Measurements from ENCODE around the gene HPD.
"Not testable (repeated sequence)": the region's sequence is repeated elsewhere in the genome, so short reads cannot be mapped to it uniquely, and the experiment has no call there.

Gene HPD

DNA sequence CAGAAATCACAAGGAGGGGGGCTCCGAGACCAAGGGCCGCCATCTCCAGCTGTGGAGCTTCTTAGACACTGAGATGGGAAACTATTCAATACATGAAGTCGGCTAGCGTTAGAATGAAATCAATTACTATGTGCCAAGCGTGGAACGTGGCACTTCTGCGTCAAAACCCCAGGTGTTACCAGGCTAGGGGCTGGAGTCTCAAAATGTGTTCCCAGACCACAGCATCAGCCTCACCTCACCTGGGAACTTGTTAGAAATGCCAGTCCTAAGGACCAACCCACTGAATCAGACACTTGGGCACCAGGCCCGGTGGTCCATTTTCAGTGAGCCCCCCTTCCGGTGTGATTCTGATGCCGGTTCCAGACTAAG, 59.9 kb downstream of the HPD start:
- DNase-seq (ENCODE audit: low spot score) = peak; percentile 8

DNA sequence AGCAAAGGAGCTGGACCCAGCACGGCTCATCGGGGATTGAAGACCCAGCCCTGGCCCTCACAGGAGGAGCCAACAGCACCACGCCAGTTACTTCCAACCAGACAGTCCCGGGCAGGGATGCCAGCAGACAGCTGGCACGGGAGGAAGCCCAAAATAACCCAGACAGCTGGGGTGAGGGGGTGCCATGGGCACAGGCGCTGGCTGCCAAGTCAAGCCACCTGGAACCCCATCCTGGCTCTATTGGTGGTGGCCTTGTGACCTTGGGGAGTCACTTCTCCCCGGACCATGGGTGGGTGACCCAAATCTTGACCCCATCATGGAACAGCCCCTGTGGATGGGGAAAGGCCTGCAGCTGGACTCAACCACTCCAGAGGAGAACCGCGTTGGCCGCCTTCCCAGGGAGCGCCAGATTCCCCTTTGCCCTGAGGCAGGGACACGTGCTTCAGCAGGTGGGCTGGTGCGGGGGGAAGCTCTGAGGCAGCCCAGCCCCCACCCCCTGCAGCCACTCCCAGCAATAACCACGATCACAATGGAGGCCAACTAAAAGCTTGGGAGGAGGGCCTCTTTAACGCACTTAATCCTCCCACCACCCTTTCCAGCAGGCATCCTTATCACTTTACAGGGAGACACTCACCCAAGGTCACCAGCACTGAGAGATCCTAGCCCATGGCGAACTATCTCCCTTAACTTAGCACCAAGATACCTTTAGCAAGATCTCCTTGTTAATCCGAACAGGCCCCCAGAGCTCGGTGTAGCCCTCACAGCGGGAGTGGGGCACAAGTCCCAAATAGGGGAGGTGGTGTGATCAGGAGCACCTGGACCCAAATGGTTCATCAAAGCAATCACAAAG, 60.5 kb downstream of the HPD start:
- peak; percentile 68 for DNase-seq (ENCODE audit: low spot score)

DNA sequence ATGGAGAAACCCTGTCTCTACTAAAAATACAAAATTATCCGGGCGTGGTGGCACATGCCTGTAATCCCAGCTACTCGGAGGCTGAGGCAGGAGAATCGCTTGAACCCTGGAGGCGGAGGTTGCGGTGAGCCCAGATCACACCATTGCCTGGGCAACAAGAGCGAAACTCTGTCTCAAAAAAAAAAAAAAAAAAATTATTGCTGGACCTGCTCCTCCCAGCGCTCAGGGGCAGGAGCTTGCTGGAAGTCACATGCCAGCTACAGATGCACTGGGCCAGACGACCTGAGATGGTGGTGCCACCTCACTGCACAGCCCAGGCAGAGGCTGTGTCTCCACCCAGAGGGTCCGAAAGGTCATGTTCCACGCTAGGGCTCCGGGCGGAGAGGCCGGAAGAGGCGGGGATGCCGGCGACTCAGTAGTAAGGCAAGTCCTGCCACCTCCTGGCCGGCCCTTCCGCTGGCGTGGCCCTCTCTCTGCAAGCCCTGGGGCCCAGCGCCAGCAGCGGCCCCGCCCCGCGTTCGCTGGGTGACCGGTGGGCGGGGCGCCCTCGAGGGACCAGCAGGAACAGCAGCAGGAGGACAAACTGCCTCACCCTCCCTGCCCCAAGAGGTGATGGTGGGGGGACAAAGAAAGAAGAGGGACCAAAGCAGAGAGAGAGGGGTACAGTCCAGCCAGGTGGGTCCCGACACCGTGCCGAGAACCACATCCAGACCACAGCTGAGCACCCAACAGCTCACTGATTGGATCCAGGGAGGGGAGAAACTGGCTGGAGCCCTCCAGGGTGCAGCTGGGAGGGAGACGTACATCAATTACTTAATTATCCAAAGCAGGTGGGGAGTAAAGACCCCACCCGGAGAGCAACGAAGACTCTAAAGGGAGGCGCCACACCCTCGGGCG, 61.6 kb downstream of the HPD start:
- DNase-seq (ENCODE audit: low spot score) = peak; percentile 93

DNA sequence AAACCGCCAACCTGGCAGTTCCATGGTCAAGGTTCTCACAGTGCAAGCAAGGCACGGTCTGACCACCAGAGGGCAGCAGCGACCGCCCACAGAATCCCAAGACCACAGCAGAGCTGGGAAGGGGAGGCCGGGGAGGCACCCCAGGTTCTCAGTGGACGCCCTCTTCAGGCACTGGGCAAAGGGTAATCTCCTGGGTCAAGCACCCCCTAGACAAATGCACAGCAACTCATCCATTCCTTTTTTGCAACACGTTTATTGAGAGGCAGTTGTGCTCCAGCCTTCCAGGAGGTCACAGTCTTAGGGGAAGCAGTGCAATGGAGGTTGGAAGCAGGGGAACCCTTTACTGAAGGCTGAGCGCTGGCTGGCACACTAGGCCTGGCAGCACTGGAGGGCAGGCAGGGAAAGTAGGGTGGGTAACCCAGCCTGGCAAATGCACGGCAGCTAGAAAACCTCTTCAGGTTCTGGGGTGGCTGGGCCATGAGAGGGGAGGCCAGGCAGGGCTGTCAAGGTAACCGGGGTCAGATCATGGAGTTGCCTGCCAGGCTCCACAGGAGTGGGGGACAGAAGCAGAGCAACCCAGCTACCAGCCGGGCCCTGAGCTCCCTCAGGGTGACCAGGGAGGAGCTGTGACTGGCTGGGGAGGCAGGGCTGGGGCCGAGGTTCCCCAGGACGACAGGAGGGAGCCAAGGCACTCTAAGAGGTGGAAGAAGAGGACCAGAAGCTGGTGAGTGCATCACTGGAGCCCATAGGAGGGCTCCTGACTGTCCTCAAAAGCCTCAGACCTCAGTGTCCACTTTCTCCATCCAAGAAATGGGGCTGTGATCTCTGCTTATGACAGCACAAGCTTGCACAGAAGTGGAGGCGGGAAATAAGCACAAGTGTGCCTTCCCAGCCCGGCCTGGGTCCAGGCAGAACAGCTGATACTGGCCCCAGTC, 63.4 kb downstream of the HPD start:
- peak; percentile 66 for DNase-seq (ENCODE audit: low spot score)

DNA sequence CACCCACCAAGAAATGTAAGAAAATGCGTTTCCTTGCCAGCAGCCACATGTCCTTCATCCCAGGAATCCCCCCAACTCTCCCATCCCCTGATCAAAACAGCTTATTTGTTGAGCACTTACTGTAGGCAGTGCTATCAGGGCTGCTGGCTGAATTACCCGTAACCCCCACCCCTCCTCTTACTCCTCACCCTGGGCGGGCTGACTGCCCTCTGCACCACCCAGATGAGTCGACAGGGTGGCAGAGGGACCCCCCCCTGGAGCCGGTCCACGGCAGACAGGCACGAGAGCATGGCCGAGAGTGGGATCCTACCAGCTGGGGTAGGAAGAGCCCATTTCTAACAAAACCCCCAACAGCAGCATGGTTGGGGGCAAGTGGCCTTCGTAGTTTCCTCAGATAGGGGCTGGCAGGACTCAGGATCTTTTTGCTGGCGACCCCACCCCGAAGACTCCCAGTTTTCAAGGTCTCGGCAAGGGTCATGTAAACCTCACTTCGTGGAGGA, 64.1 kb downstream of the HPD start:
- DNase-seq (ENCODE audit: low spot score) = no peak

DNA sequence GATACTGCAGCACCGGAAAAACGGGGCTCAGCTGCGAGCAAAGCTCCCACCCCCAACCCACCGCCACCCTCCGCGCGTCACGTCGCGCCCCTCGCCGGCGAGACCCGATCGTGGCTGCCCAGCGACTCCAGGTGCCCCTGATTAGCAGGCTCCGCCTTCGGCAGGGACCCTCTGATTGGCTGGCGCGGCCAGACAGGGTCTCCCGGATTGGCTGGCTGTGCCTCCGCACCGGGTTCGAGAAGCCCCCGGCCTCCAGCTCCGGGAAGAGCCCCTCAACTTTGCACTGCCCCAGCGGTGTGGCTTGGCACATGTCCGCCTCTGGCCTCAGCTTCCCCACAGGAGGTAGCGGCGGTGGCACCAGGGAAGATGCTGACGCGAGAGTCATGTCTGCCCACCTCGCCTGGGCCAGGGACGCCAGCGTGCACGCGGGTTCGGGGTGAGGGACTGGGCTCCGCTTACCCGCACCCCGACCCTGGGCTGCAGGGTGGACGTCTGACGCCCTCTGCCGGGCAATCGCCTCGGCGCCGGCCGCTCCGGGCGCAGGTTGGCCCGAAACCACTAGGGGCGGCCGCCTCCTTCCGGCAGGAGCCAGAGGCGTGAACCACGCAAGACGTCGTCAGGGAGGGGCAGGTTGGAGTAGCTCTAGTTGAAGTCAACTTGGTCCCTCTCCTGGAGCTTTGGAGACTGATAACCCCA, 64.7 kb downstream of the HPD start:
- DNase-seq (ENCODE audit: low spot score) = peak; percentile 88

DNA sequence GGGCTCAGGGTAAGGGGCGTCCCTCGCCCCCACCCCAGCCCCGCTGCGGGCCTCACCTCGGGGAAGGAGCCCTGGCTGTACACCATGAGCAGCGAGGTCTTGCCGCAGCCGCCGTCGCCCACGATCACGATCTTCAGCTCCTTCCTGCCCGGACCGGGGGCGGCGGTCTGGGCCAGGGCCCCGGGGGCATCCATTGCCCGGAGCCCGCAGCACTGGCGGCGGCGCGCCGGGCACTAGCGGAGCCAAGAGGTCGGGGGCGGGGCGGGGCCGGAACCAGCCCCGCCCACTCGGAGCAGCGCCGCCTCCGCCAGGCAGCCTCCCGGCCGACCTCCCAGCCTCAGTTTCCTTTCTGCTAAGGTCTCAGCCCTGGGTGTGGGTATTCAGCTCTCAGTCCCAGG, 65.2 kb downstream of the HPD start, which contains the start of gene RHOF:
RHOF (minus strand) TSS at position 249 of the 398 bp plus-strand sequence; CDS start at position 194, 55 bp downstream.
- DNase-seq (ENCODE audit: low spot score) = peak; percentile 36

DNA sequence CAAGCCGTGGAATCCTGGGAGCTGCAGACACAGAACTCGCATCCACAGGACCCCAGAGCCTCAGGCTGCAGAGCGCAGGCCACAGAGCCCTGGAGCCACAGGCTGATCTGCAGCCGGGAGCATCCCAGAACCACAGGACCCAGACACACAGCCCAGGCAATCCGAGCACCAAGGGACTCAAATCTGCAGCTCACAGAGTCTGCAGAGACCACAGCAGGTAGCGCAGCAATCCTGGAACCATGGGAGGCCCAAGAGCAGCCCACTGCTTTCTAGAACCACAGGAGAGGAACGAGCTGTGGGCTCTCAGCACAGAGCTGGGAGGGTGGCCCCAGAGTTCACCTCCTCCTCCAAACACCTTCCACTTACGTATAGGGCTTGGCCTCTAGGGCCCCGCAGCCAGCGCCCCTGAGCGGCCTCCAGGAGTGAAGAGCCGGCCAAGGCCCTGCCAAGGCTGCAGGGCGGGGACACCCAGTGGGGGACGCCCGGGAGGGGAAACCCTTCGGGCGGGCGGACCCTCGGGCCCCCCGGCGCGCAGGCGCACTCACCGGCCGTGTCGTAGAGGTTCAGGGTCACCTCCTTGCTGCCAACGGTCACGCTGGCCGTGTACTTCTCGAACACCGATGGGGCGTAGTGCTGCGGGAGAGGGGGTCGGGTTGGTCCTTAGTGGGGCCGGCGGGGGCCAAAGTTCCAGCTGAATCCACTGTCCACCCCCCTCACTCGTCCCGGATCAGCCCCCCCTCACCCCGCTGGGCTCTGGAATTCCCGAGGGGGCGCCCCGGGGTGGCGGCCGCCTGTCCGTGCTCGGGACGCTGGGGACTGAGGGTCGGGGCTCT, 65.8 kb downstream of the HPD start:
- peak; percentile 42 for DNase-seq (ENCODE audit: low spot score)

DNA sequence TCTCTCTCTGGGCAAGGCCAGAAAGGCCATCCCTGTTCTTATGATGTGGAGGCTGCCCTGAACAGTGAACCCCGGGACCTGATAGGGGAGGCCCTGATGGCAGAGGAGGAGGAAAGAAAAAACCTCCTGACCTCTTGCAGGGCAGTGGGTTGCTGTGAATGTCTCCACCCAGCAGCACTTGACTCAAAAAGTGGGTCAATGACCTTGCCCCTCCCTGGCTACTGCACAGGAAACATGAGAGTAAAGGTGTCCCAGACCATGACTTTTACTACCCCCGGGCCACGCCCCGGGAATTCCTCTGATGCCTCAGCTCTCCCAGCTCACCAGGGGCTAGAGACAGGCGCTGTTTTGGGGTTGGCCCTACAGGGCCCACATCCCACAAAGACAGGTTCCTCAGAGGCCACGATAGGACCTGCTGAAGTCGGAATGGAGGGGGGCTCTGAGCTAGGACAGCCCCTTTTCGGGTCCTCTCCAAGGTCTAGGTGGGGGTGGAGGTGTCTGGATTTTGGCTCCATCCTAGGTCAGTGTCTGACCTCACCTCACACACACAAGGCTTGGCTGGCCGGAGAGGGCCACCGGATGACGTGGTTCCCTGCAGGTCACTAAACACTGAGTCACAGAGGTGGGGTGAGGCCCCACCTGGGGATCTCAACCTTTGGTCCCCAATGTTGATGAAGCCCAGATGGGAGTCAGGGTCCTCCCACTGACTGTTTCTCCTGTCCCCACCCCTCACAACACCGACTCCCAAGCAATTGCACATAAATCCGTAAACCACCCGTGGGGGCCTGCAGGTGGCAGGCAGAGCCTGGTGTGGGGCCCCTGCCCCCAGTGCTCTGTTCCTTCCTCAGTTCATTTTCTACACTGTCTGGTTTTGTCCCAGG, 66.7 kb downstream of the HPD start:
- DNase-seq (ENCODE audit: low spot score) = peak; percentile 89

DNA sequence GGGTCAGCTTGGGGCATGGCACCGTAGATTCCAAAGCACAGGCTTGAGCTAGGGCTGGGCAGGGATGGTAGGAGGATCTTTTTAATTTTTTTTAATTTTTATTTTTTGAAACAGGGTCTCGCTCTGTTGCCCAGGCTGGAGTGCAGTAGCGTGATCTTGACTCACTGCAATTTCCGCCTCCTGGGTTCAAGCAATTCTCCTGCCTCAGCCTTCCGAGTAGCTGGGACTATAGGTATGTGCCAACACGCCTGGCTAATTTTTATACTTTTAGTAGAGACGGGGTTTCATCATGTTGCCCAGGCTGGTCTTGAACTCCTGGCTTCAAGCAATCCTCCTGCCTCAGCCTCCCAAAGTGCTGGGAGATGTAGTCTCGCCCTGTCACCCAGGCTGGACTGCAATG, 67.9 kb downstream of the HPD start:
- not testable (repeated sequence) for DNase-seq (ENCODE audit: low spot score)

DNA sequence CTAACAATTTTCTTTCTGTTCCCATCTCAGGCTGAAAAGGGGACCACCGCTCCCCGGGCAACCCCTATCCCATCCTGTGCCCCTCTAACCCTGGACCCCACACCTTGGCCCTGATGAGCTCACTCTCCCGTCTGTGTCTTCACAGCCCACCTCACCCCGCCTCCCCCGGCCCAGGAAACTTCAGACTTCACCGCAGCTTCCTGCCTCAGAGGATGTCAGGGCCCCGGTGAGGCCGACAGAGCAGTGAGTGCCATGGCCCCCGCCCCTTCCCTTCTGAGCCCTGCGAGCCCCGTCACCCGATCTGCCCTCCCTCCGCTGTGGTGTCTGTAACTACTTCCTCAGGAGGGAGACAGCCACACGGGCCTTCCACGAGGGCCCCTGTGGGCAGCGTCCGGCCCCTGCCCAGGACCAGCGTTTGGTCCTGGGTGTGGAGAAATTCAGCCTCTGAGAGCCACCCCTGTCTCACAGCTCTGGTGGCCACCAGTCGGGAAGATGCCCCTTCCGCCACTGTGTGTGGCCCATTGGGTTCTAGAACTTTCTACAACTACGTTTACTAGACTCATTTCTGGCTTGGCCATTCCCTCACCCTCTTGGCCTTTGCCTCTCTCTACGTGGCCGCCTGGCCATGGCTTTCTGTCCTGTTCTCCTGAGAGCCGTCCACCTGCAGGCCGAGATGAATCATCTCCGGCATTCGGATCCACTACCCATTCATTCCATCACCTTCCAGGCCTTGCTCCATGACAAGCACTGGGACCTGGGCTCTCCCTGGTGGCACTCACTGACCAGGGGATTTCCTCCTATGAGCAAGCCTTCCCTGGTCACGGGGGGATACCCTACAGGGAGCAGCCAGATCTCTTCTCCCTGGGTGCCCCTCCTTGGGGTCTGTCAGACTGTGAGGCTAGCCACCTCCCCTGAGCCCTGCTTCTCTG, 68.6 kb downstream of the HPD start:
- no peak for DNase-seq (ENCODE audit: low spot score)
